Karpas-422 (cell line): Measurements from ENCODE around the gene SPEF2. TPM values are rescaled to one million over a fixed set of nuclear protein-coding genes. Genes with fewer than 3 reads are reported as not detected.
"Not testable (repeated sequence)": the region's sequence is repeated elsewhere in the genome, so short reads cannot be mapped to it uniquely, and the experiment has no call there.

Experiments
- DNase-seq: peaks from one replicate; pipeline ENCODE4 v3.0.0-alpha.2; 2015
- H2AFZ ChIP-seq: fragments of 200-600 bp; sonication (generic); 2 replicates; pipeline ENCODE4 v1.6.1; 2014; ENCODE audit warnings: antibody characterized with exemption, low read length, mixed read lengths
- H3K27ac ChIP-seq: fragments of 200-600 bp; sonication (generic); 2 replicates; pipeline ENCODE4 v1.5.1; 2014; ENCODE audit warnings: mild to moderate bottlenecking, low read length, moderate library complexity
- H3K27me3 ChIP-seq: fragments of 200-600 bp; sonication (generic); 2 replicates; pipeline ENCODE4 v1.6.1; 2014; ENCODE audit warnings: low read length, mixed read lengths
- H3K36me3 ChIP-seq: fragments of 200-600 bp; sonication (generic); 2 replicates; pipeline ENCODE4 v1.6.1; 2014; ENCODE audit warnings: low read length, mixed read lengths; ENCODE audit not compliant: insufficient read depth
- H3K4me1 ChIP-seq: fragments of 200-600 bp; sonication (generic); 2 replicates; pipeline ENCODE4 v1.6.1; 2014; ENCODE audit warnings: mild to moderate bottlenecking, low read length, mixed read lengths
- H3K4me2 ChIP-seq: fragments of 200-600 bp; sonication (generic); 2 replicates; pipeline ENCODE4 v1.6.1; 2014; ENCODE audit warnings: low read length, low read depth, mild to moderate bottlenecking; ENCODE audit not compliant: poor library complexity, severe bottlenecking
- H3K4me3 ChIP-seq: fragments of 200-600 bp; sonication (generic); 2 replicates; pipeline ENCODE4 v1.5.1; 2014; ENCODE audit warnings: mild to moderate bottlenecking, antibody characterized with exemption, low read length, mixed read lengths
- H3K79me2 ChIP-seq: fragments of 200-600 bp; sonication (generic); 2 replicates; pipeline ENCODE4 v1.6.1; 2014; ENCODE audit warnings: mild to moderate bottlenecking, low read length, mixed read lengths
- H3K9ac ChIP-seq: fragments of 200-600 bp; sonication (generic); 2 replicates; pipeline ENCODE4 v1.6.0; 2014; ENCODE audit warnings: low read length
- H3K9me2 ChIP-seq: fragments of 200-600 bp; sonication (generic), shearing (Covaris generic); replicated peaks from 2 replicates; pipeline ENCODE4 v1.6.0; 2014; ENCODE audit warnings: mild to moderate bottlenecking, low read length, moderate library complexity; ENCODE audit not compliant: insufficient read depth
- H3K9me3 ChIP-seq: fragments of 300-700, 200-600 bp; sonication (generic); 2 replicates; pipeline ENCODE4 v1.6.1; 2014; ENCODE audit warnings: low read length, mixed read lengths
- H4K20me1 ChIP-seq: fragments of 200-600 bp; sonication (generic); 2 replicates; pipeline ENCODE4 v1.6.1; 2014; ENCODE audit warnings: mild to moderate bottlenecking, antibody characterized with exemption, low read length, low read depth; ENCODE audit not compliant: insufficient read depth
- total RNA-seq: library from RNA; depleted of rRNA; stranded (reverse); fragments of >200 nt; shearing (Covaris generic); gene quantifications from 2 replicates; pipeline ENCODE4 v1.2.3, GENCODE V29; 2014; ENCODE audit warnings: low replicate concordance

The SPEF2 gene
- total RNA-seq, 1 experiment from 2014 or later: not detected

DNA sequence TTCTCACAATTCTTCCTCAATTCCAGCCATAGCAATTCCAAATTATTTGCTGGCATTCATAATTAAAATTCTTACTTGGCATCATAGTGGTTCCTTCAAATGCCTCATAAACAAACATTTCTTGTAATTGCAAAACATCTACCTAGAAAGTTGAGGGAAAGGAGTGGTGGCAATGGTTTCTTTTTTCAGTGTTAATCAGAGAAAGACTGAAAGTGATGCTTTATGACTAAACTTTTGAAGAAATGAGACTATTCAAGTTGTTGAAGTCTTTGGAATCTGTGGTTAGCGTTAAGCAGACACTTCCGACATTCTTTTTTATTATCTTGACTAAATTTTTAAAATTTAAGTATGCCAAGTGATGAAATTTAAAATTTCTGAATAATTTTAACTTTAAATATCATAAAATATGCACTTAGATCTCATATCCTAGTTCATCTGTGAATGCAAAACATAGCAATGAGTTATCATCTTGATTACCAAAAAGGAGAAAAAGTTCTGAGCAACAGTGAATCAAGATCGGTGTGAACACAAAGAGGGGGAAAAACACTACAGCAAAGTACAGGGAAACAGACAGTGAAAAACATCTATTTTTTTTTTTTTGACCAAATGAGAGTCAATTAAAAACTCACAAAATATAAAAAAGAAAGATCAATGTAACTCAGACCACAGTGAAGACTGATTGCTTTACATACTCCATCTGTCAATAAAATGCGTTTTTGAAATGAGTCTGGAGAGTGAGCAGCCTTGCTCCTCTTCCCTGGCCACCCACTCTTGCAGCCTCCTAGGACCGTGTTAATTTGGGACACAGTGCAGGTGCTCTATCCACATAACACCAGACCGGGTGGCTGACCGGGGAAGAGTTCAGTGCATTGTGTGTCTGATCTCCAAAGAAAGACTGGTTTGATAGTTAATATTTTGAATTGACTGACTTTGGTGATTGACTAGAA, 218.4 kb downstream of the SPEF2 start:
- Histone ChIP-seq H3K4me1 (no peaks in the 10 kb centered on the region), H3K79me2 (no peaks in the 10 kb centered on the region), H3K4me3 (no peak overlapping the region), H4K20me1 (no peaks in the 10 kb centered on the region), H3K36me3 (no peaks in the 10 kb centered on the region), H3K4me2 (no peak overlapping the region), H3K27ac (no peak overlapping the region), H3K9ac (no peak overlapping the region), H3K9me3 (no peaks in the 10 kb centered on the region), H2AFZ (no peak overlapping the region), H3K27me3 (no peaks in the 10 kb centered on the region), H3K9me2 (no peaks in the 10 kb centered on the region)
- no peak for DNase-seq

DNA sequence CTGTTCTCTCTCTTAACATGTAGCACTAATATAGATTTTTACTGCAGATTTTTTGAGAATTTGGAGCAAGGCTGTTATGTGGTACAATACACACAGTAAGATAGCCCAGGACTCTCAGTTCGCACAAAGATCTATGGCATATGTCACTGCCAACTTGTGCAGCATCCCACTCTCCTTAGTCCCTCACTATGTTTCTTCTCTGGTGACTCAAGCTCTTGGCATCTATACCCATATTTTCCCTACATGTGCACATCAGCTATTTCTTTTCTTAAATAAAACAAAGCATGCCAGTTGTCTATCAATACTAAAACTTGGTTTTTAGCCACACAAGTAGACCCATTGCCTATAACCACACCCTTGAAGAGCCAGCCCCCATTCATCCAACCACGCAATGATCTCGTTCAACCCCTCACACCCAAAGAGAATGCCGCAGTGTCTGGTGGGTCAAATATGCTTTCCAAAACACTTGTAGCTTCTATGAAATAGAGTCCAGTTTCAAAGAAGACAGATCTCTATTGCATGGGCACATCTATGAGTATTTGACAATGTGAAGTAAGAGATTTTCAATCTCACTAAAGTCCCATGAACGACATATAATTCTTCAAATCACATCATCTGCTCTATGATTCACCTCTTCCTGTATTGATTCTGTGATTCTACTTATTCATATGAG, 220.8 kb downstream of the SPEF2 start:
- DNase-seq: no peak
- Histone ChIP-seq H3K9me2 (no peaks in the 10 kb centered on the region), H3K79me2 (no peaks in the 10 kb centered on the region), H3K27ac (no peak overlapping the region), H3K4me3 (no peak overlapping the region), H2AFZ (no peak overlapping the region), H3K4me2 (no peak overlapping the region), H3K36me3 (no peaks in the 10 kb centered on the region), H3K4me1 (no peaks in the 10 kb centered on the region), H3K27me3 (no peaks in the 10 kb centered on the region), H3K9me3 (no peaks in the 10 kb centered on the region), H4K20me1 (no peaks in the 10 kb centered on the region), H3K9ac (no peak overlapping the region)

DNA sequence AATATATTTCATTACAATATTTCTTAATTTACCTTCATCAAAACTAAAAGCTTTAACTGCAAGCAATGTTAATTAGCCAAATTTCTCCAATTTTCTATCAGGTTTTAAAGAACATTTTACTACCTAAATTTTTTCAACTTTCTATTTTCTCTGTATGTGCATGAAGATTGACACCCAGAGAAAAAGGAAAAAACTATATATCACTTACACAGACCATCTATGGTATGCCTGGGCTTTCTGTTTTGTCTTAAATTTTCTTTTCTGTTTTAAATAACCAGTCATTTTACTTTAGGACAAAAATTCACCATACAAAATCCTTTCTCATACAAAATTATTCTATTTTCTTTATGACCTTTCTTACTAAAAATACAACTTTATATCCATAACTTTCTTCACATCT, 225.2 kb downstream of the SPEF2 start:
- Histone ChIP-seq H4K20me1 (no peaks in the 10 kb centered on the region), H3K27ac (no peak overlapping the region), H3K36me3 (no peaks in the 10 kb centered on the region), H3K4me3 (no peak overlapping the region), H3K27me3 (no peaks in the 10 kb centered on the region), H3K9me2 (no peaks in the 10 kb centered on the region), H2AFZ (no peak overlapping the region), H3K4me2 (no peak overlapping the region), H3K9ac (no peak overlapping the region), H3K9me3 (no peaks in the 10 kb centered on the region), H3K79me2 (no peaks in the 10 kb centered on the region), H3K4me1 (no peaks in the 10 kb centered on the region)
- no peak for DNase-seq

DNA sequence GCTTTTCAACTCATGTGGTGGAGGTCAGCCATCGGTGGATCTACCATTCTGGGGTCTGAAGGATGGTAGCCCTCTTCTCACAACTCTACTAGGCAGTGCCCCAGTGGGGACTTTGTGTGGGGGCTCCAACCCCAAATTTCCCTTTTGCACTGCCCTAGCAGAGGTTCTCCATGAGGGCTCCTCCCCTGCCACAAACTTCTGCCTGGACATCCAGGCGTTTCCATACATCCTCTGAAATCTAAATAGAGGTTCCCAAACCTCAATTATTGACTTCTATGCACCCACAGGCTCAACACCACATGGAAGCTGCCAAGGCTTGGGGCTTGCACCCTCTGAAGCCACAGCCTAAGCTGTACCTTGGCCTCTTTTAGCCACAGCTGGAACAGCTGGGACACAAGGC, 227.8 kb downstream of the SPEF2 start:
- not testable (repeated sequence) for H3K9me2 ChIP-seq, H3K27me3 ChIP-seq, H3K79me2 ChIP-seq, H3K4me3 ChIP-seq, H3K9ac ChIP-seq, DNase-seq, H4K20me1 ChIP-seq, H2AFZ ChIP-seq, H3K27ac ChIP-seq, H3K4me2 ChIP-seq, H3K9me3 ChIP-seq, H3K4me1 ChIP-seq, H3K36me3 ChIP-seq

DNA sequence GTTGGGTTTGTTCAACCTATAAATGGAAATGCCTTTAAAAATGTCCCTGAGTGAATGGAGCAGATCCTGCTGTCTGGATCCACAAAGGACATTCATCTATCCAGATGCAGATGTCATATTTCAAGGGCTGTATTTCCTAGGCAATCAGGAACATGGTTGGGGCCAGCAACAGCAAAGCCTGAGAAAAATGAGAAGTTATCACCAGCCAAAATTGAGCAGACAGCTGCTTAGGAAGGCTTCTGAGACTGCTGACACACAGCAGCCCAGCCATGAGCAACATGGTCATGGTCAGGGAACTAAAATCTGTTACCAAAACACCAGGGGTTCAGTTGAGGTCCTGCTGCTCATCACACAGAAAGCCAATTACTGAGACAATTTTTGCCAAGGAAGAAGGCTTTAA, 229.8 kb downstream of the SPEF2 start:
- Histone ChIP-seq H3K9me3 (no peaks in the 10 kb centered on the region), H3K4me3 (no peak overlapping the region)

DNA sequence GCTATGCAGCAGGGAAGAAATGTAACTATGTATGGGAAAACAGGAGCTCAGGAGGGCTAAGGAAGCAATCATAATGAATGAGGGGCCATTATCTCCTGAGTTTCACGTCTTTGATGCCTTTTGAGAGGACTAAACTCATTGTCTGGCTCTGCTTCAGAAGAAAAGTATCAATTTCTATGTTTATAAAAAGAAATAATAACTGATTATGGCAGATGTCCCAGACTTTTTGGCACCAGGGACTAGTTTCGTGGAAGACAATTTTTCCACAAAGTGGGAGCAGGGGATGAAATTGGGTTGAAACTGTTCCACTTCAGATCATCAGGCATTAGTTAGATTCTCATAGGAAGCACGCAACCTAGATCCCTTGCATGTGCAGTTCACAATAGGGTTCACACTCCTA, 230.3 kb downstream of the SPEF2 start:
- Histone ChIP-seq H3K36me3 (no peaks in the 10 kb centered on the region), H3K4me1 (no peaks in the 10 kb centered on the region), H3K4me3 (no peak overlapping the region), H4K20me1 (no peaks in the 10 kb centered on the region), H2AFZ (no peak overlapping the region), H3K79me2 (no peaks in the 10 kb centered on the region), H3K27ac (no peak overlapping the region), H3K9me2 (no peaks in the 10 kb centered on the region), H3K27me3 (no peaks in the 10 kb centered on the region), H3K9ac (no peak overlapping the region), H3K9me3 (no peaks in the 10 kb centered on the region), H3K4me2 (no peak overlapping the region)
- DNase-seq: no peak

More for the DNA sequence above, 229.8 kb downstream of the SPEF2 start:
- Histone ChIP-seq H3K27ac (no peak overlapping the region), H3K4me2 (no peak overlapping the region), H3K79me2 (no peaks in the 10 kb centered on the region), H3K9ac (no peak overlapping the region), H3K4me1 (no peaks in the 10 kb centered on the region), H4K20me1 (no peaks in the 10 kb centered on the region), H3K27me3 (no peaks in the 10 kb centered on the region), H3K9me2 (no peaks in the 10 kb centered on the region), H3K36me3 (no peaks in the 10 kb centered on the region), H2AFZ (no peak overlapping the region)
- no peak for DNase-seq

DNA sequence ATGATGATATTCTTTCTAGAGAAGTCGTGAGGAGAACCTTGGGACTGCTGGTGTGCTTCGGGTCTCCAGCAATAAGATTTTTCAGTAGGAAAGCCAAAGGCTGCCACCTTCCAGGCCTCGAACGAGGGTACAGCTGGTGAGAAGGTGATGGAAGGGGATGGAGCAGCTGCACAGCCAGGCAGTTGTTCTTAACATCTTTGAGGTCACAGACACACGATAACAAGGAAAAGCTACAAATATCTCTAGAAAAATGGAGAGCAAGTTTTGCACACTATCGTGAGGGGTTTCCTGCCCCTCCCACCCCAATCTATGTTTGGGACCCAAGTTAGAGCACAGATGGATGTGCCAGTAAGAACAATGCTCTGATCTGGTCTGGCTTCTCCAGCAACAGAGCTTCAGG, 232.2 kb downstream of the SPEF2 start:
- no peaks in the 10 kb centered on the region for H3K9me2 ChIP-seq
- no peak overlapping the region for H2AFZ ChIP-seq

DNA sequence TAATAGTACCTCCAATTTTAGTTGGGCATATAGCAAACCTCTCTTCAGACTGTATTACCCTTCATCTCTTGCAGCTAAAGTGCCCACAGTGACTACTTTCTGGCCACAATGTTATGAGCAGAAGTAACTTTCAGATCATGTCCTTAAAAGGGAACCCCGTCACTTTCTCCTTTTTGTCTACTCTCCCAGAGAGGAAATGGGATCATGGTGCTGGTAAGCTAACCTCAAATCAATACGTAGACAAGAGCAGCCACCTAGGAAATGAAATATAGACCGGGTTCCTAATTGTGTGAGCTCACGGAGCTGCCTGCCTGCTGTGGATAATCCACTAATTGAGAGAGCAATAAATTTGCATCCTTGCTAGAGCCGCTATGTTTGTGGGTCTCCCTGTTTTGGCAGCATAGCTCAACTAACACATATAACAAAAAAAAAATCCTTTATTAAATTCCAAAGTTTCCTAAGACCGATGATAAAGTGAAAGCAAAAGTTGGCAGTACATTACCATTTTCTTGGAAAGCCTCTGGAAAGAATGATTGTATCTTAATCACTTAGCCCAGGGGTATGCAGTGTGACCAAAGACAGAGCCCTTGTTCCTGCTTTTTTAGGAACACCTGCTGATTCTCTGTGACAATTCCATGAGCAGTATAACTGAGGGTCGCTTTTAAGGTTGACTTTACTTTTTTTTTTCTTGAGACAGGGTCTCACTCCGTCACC, 233.5 kb downstream of the SPEF2 start:
- no peak for DNase-seq
- Histone ChIP-seq H3K27me3 (no peaks in the 10 kb centered on the region), H3K4me1 (no peaks in the 10 kb centered on the region), H3K9me2 (no peaks in the 10 kb centered on the region), H3K9ac (no peak overlapping the region), H2AFZ (no peak overlapping the region), H3K79me2 (no peaks in the 10 kb centered on the region), H3K9me3 (no peaks in the 10 kb centered on the region), H3K4me3 (no peak overlapping the region), H3K4me2 (no peak overlapping the region), H4K20me1 (no peaks in the 10 kb centered on the region), H3K36me3 (no peaks in the 10 kb centered on the region), H3K27ac (no peak overlapping the region)

More for the DNA sequence above, 232.2 kb downstream of the SPEF2 start:
- Histone ChIP-seq H4K20me1 (no peaks in the 10 kb centered on the region), H3K9me3 (no peaks in the 10 kb centered on the region), H3K4me1 (no peaks in the 10 kb centered on the region), H3K4me3 (no peak overlapping the region), H3K27ac (no peak overlapping the region), H3K9ac (no peak overlapping the region), H3K36me3 (no peaks in the 10 kb centered on the region), H3K79me2 (no peaks in the 10 kb centered on the region), H3K27me3 (no peaks in the 10 kb centered on the region), H3K4me2 (no peak overlapping the region)
- no peak for DNase-seq
